ENCODE measurements around the gene DKK2. TPM values are rescaled to one million over a fixed set of nuclear protein-coding genes. Genes with fewer than 3 reads are reported as not detected.

DKK2 gene
- total RNA-seq, 1 experiment from 2014 or later = not detected

- CTCF ChIA-PET = no interaction called here
- intact Hi-C loops (cut with micrococcal nuclease; ENCODE audit: unreplicated experiment) = no loop called here
- no peak for TF ChIP-seq CTCF (IDR thresholded peaks at IDR 0.05; ENCODE audit: unreplicated experiment)
- H3K4me3 Mint-ChIP-seq (ENCODE audit: low read depth, unreplicated experiment) = no peak overlapping the region
- no TSS peak for BruUV-seq (replicated peaks)
- H3K36me3 Mint-ChIP-seq (ENCODE audit: insufficient read depth, unreplicated experiment) = no peaks in the 10 kb centered on the region
- no peak for DNase-seq
- no peak overlapping the region for H3K27ac Mint-ChIP-seq (ENCODE audit: unreplicated experiment)
- H3K9me3 Mint-ChIP-seq (ENCODE audit: low read depth, unreplicated experiment) = no peaks in the 10 kb centered on the region
- H3K4me1 Mint-ChIP-seq (ENCODE audit: low read depth, unreplicated experiment) = no peaks in the 10 kb centered on the region
- no peaks in the 10 kb centered on the region for H3K27me3 Mint-ChIP-seq (ENCODE audit: unreplicated experiment)
Measured at GRCh38 chr4:106996490-106996889, 39.6 kb downstream of the DKK2 start.

- Mint-ChIP-seq H3K4me3 (ENCODE audit: low read depth, unreplicated experiment) (no peak overlapping the region), H3K27me3 (ENCODE audit: unreplicated experiment) (no peaks in the 10 kb centered on the region), H3K9me3 (ENCODE audit: low read depth, unreplicated experiment) (no peaks in the 10 kb centered on the region), H3K36me3 (ENCODE audit: insufficient read depth, unreplicated experiment) (no peaks in the 10 kb centered on the region), H3K4me1 (ENCODE audit: low read depth, unreplicated experiment) (no peaks in the 10 kb centered on the region), H3K27ac (ENCODE audit: unreplicated experiment) (no peak overlapping the region)
- intact Hi-C loops (cut with micrococcal nuclease; ENCODE audit: unreplicated experiment) = no loop called here
- CTCF ChIA-PET = no interaction called here
- DNase-seq = no peak
- no peak for TF ChIP-seq CTCF (IDR thresholded peaks at IDR 0.05; ENCODE audit: unreplicated experiment)
- BruUV-seq (replicated peaks) = no TSS peak
Measured at GRCh38 chr4:106993827-106994226, 42.3 kb downstream of the DKK2 start.

- H3K4me3 Mint-ChIP-seq (ENCODE audit: low read depth, unreplicated experiment) = no peak overlapping the region
- H3K27ac Mint-ChIP-seq (ENCODE audit: unreplicated experiment) = no peak overlapping the region
- CTCF ChIA-PET = interaction anchor here (0.7 kb wide), 1 partner anchor 197 kb away, joined by 3 read pairs; no protein-coding TSS in a partner anchor
- no peaks in the 10 kb centered on the region for H3K36me3 Mint-ChIP-seq (ENCODE audit: insufficient read depth, unreplicated experiment)
- intact Hi-C loops (cut with micrococcal nuclease; ENCODE audit: unreplicated experiment) = no loop called here
- TF ChIP-seq CTCF (IDR thresholded peaks at IDR 0.05; ENCODE audit: unreplicated experiment) = no peak
- no peaks in the 10 kb centered on the region for H3K4me1 Mint-ChIP-seq (ENCODE audit: low read depth, unreplicated experiment)
- no peaks in the 10 kb centered on the region for H3K9me3 Mint-ChIP-seq (ENCODE audit: low read depth, unreplicated experiment)
- no peaks in the 10 kb centered on the region for H3K27me3 Mint-ChIP-seq (ENCODE audit: unreplicated experiment)
- no TSS peak for BruUV-seq (replicated peaks)
- no peak for DNase-seq
Measured at GRCh38 chr4:106987311-106987710, 48.8 kb downstream of the DKK2 start.

GRCh38 chr4:106986486-106986885 lies 49.6 kb downstream of the DKK2 start:
- no TSS peak for BruUV-seq (replicated peaks)
- CTCF ChIA-PET = no interaction called here
- intact Hi-C loops (cut with micrococcal nuclease; ENCODE audit: unreplicated experiment) = no loop called here
- Mint-ChIP-seq H3K27ac (ENCODE audit: unreplicated experiment) (no peak overlapping the region), H3K4me1 (ENCODE audit: low read depth, unreplicated experiment) (no peaks in the 10 kb centered on the region), H3K9me3 (ENCODE audit: low read depth, unreplicated experiment) (no peaks in the 10 kb centered on the region), H3K4me3 (ENCODE audit: low read depth, unreplicated experiment) (no peak overlapping the region), H3K27me3 (ENCODE audit: unreplicated experiment) (no peaks in the 10 kb centered on the region), H3K36me3 (ENCODE audit: insufficient read depth, unreplicated experiment) (no peaks in the 10 kb centered on the region)
- no peak for TF ChIP-seq CTCF (IDR thresholded peaks at IDR 0.05; ENCODE audit: unreplicated experiment)
- no peak for DNase-seq
